GM18517 (cell line): ENCODE measurements around the gene SOWAHD.
A peak's percentile ranks its signal among the peaks of the same experiment; 100 is the strongest.
"Not testable (repeated sequence)": the region's sequence is repeated elsewhere in the genome, so short reads cannot be mapped to it uniquely, and the experiment has no call there.

Experiments
- ATAC-seq: cut with Tn5 transposase; IDR thresholded peaks from one replicate; pipeline ENCODE4 v1.9.1; 2021; ENCODE audit warnings: mild to moderate bottlenecking, moderate library complexity; ENCODE audit not compliant: unreplicated experiment

Gene SOWAHD, protein sequence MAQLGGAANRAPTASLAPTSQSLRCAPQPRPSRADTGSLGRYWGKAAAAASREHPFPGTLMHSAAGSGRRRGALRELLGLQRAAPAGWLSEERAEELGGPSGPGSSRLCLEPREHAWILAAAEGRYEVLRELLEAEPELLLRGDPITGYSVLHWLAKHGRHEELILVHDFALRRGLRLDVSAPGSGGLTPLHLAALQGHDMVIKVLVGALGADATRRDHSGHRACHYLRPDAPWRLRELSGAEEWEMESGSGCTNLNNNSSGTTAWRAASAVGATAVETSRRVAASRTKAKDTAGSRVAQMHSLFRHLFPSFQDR

GRCh38 chrX:119757979-119758730 lies at the start of gene SOWAHD:
SOWAHD (plus strand) TSS chrX:119758588; CDS start chrX:119758668, 80 bp downstream.
- ATAC-seq = no peak

DNA sequence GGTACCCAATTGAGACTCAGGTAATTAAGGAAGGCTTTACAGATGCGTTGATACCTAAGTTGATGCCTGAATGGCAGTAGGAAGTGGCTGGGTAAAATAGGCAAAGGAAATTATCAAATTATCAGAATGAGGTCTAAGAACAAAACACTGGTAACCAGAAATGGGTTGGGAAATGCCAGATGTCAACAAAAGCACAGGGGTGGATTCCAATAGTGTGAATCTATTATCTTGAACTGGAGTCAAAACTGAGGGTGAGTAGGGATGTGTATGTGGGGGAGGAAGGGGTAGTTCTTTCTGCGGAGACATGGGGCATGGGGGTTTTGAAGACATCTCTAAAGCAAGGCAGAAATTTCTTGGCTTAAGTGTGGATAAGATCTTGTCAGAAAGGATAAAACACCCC lies 49.5 kb upstream of the SOWAHD start:
- ATAC-seq = no peak

- no peak for ATAC-seq
Observed at GRCh38 chrX:119709630-119710029, 48.8 kb upstream of the SOWAHD start.

DNA sequence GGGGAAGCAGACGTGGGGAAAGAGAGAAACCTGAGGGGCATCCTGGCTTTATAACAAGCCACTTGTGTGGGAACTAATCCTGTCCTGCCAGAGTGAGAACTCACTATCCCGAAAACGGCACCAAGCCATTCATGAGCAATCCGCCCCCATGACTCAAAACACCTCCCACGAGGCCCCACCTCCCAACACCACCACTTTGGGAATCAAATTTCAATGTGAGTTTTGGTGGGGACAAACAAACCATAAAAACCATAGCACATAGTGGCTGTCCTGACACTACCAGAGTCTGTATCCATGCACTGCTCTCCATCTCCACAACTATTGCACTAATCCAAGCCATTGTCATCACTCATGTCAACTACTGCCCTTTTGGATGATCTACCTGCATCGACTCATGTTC lies 36.9 kb upstream of the SOWAHD start:
- ATAC-seq = no peak

GRCh38 chrX:119721926-119722325 lies 36.5 kb upstream of the SOWAHD start:
- ATAC-seq = no peak

- ATAC-seq = no peak
Observed at GRCh38 chrX:119726900-119727555, 31.4 kb upstream of the SOWAHD start.

GRCh38 chrX:119728487-119728886 lies 29.9 kb upstream of the SOWAHD start:
- no peak for ATAC-seq

- no peak for ATAC-seq
Observed at GRCh38 chrX:119729408-119730201, 28.8 kb upstream of the SOWAHD start.

GRCh38 chrX:119734897-119735339 lies 23.5 kb upstream of the SOWAHD start:
- no peak for ATAC-seq

DNA sequence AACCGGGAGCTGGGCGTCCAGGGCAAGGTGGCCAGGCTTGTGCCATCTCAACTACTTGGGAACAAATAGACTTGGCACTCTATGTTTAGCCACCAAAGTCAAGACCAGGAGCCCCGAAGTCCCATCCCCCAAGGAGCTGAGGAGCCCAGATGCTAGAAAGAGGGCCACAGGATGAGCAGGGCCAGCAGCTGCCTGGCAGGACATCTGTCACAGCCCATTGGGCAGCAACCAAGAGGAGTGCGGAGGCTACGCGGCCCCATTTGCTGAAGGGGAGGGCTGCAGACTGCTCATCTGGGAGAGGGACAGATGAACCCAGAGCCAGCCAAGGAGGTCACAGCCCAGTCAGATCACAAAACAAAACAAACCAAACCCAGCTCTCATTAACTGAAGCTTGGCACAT lies 22.9 kb upstream of the SOWAHD start:
- ATAC-seq = no peak

- no peak for ATAC-seq
Observed at GRCh38 chrX:119736206-119736764, 22.1 kb upstream of the SOWAHD start.

DNA sequence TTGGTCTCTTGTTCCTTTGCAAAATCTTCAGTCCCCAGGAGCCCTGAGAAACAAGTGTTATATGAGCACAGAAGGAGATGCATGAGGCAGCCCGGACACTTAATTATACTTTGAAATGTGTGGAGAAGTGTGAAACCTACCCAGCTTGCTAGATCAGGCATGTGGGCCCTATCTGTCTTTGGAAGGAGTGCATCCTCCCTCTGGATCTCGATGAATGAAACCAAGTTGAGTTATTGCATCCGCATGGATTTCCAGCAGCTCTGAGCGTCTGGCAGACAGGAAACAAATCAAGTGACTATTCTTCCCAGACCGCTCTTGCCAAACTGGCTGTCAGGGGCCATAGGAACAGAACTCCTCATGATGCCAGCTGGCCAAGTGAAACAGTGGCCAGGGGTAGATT lies 19.6 kb upstream of the SOWAHD start:
- no peak for ATAC-seq

DNA sequence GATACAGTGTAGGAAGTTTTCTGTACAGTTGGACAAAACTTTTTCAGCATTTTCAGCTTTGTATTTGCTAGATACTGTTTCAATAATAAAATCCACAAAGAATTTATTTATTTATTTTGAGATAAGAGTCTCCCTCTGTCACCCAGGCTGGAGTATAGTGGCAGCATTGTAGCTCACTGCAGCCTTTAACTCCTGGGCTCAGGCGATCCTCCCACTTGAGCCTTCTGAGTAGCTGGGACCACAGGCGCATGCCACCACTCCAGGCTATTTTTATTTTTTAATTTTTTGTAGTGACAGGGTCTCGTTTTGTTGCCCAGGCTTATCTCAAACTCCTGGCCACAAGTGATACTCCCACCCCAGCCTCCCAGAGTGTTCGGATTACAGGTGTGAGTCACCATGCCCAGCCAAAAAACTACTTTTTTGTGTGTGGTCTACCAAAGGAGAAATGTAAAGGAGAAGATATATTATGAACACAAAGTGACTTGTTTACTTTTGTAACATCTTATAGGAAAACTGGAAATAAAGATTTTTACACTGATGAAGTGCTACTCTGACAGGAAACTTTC lies 13.0 kb upstream of the SOWAHD start:
- no peak for ATAC-seq

GRCh38 chrX:119750131-119750530 lies 8.3 kb upstream of the SOWAHD start:
- ATAC-seq = not testable (repeated sequence)

DNA sequence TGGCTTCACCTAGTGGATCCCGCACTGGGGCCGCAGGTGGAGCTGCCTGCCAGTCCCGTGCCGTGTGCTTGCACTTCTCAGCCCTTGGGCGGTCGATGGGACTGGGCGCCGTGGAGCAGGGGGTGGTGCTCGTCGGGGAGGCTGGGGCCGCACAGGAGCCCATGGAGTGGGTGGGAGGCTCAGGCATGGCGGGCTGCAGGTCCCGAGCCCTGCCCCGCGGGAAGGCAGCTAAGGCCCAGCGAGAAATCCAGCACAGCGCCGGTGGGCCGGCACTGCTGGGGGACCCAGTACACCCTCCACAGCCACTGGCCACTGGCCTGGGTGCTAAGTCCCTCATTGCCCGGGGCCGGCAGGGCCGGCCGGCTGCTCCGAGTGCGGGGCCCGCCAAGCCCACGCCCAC lies 7.6 kb upstream of the SOWAHD start:
- not testable (repeated sequence) for ATAC-seq

- ATAC-seq = no peak
Observed at GRCh38 chrX:119753001-119753400, 5.4 kb upstream of the SOWAHD start.

DNA sequence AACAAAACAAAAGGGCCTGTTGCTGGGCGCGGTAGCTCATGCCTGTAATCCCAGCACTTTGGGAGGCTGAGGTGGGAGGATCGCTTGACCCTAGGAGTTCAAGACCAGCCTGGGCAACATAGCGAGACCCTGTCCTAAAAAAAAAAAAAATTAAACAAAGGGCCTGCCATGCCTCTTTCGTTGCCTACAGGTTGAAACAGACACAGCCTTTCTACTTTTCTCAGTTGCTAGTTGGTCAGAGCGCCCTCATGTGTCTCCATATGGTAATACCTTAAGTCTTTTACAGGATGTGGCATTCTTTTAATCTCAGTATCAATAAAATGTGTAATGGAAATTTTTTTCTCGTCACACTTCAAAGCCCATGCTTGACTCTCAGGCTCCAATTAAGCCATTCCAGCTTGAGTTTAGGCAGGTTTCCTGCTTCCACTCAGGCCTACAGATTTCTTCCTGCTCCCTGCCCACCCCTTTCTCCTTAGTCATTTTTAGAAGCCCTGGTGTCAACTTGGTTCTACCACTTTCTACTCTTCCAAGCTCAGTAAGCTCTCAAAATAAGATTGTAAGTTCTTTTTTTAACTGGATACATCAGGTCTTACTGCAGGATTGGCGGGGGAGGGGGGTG lies 4.6 kb upstream of the SOWAHD start:
- ATAC-seq = no peak

DNA sequence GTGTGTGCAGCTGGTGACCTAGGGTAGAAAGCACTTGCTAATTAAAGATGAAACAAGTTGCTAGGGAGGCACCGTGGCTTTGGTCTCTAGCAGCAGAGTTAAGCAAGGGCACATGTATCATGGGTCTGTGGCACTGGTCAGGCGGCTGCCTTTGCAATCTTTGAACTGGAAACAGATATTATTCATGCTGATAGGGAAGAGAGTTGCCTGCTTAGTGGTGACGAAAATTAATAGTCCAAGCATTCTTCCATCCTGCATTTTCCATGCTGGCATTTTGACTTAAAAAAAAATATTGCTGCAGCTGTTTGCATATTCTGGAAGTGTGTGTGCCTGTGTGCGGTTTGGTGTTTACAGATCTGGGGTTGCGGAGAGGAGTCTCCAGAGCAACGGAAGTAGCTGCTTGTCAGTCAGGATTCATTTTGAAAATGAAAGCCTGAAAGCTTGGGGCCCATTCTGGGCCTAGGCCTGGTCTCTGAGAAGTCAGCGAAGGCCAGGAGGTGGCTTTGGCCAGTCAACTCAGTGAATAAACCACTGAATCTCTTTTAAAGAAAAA lies 2.3 kb upstream of the SOWAHD start:
- peak; percentile 82 for ATAC-seq

- ATAC-seq = no peak
Observed at GRCh38 chrX:119756926-119757635, 1.3 kb upstream of the SOWAHD start.
